ENCODE measurements around the gene UGGT2. TPM values are rescaled to one million over a fixed set of nuclear protein-coding genes. Genes with fewer than 3 reads are reported as not detected.
"Not testable (repeated sequence)": the region's sequence is repeated elsewhere in the genome, so short reads cannot be mapped to it uniquely, and the experiment has no call there.

The UGGT2 gene
- total RNA-seq, 2 experiments from 2014 or later, result 1.8 TPM; not detected in 1

DNA sequence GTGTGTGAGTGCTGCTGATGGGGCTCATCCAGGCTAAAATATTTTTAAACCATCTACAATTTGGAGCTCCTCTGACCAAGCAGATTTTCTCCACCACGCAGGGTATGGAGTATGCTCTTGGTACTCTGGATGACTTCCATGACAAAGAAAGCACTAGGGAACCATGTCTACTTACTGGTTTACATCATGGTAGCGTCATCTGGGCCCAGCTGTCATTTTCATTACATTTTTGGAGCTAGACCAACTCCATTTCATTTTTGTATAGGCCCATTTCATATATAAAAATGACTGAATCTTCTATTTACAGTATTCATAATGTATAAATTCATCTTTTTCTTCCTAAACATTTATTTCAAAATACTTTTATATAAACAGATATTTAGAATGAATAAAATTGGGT, 191.9 kb downstream of the UGGT2 start:
- Histone ChIP-seq H4K20me1 (ENCODE audit: insufficient read depth, low read length) (no peaks in the 10 kb centered on the region), H3K36me3 (ENCODE audit: insufficient read depth, low read length) (no peaks in the 10 kb centered on the region), H3K4me3 (ENCODE audit: low read depth, low read length, poor library complexity, severe bottlenecking) (no peak overlapping the region), H3K9me2 (ENCODE audit: insufficient read depth, low read length) (no peaks in the 10 kb centered on the region), H2AFZ (ENCODE audit: low read length) (no peak overlapping the region), H3K4me1 (ENCODE audit: insufficient read depth, low read length, poor library complexity, severe bottlenecking) (no peaks in the 10 kb centered on the region), H3K4me2 (ENCODE audit: low read length) (no peak overlapping the region), H3K27ac (ENCODE audit: low read depth, low read length, poor library complexity, severe bottlenecking) (no peak overlapping the region), H3K9me3 (ENCODE audit: low read length) (no peaks in the 10 kb centered on the region), H3K79me2 (ENCODE audit: insufficient read depth, low read depth, low read length) (no peaks in the 10 kb centered on the region)
- POLR2A ChIA-PET, result interaction anchor here (0.7 to 0.8 kb wide), 2 partner anchors 26 to 103 kb away, joined by 3 to 6 read pairs; no protein-coding TSS in a partner anchor
- TF ChIP-seq, protein P1, sequence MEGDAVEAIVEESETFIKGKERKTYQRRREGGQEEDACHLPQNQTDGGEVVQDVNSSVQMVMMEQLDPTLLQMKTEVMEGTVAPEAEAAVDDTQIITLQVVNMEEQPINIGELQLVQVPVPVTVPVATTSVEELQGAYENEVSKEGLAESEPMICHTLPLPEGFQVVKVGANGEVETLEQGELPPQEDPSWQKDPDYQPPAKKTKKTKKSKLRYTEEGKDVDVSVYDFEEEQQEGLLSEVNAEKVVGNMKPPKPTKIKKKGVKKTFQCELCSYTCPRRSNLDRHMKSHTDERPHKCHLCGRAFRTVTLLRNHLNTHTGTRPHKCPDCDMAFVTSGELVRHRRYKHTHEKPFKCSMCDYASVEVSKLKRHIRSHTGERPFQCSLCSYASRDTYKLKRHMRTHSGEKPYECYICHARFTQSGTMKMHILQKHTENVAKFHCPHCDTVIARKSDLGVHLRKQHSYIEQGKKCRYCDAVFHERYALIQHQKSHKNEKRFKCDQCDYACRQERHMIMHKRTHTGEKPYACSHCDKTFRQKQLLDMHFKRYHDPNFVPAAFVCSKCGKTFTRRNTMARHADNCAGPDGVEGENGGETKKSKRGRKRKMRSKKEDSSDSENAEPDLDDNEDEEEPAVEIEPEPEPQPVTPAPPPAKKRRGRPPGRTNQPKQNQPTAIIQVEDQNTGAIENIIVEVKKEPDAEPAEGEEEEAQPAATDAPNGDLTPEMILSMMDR (conservative IDR thresholded peaks at IDR 0.05; ENCODE audit: low read length), result no peak
- no peak for TF ChIP-seq EZH2phosphoT487 (IDR thresholded peaks at IDR 0.05; ENCODE audit: borderline replicate concordance, low read depth, low read length)
- intact Hi-C loops (cut with micrococcal nuclease; ENCODE audit: unreplicated experiment), result no loop called here
- no peak for DNase-seq (ENCODE audit: low spot score)
- BruUV-seq (replicated peaks), result no TSS peak
- CTCF ChIA-PET (ENCODE audit: unreplicated experiment), result no interaction called here

DNA sequence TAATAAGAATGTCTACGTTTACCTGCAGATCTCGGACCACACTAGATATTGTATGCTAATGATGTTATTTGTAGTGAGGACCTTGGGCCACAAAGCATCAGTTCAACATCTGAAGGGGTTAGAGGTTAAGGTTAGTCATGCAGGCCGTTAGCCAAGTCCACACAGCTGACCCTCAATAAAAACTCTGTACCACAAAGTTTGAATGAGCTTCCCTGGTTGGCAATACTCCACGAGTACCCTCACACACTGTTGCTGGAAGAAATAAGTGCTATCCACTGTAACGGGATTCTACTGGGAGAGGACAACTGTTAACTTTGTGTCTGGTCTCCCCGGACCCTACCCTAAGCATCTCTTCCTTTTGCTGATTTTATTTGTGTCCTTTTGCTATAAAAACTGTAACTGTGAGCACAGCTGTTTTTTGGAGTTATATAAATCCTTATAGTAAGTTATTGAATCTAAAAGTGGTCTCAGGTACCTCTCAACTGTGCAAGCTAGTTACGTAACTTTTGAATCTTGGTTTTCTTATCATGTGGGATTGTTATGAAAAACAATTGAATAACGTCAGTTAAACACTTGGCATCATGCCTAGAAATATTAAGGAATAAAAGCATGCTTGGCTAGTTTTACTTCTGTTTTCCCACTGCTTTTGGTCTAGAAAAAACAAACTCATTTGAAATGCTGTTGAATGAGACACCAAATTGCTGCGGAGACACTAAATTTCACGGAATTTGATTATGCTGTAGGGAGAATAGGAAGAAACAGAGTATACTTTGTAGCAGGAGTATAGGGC, 194.7 kb downstream of the UGGT2 start:
- no peak for TF ChIP-seq EZH2phosphoT487 (IDR thresholded peaks at IDR 0.05; ENCODE audit: borderline replicate concordance, low read depth, low read length)
- TF ChIP-seq, protein P1 (conservative IDR thresholded peaks at IDR 0.05; ENCODE audit: low read length), result no peak
- Histone ChIP-seq H3K4me3 (ENCODE audit: low read depth, low read length, poor library complexity, severe bottlenecking) (no peak overlapping the region), H3K4me2 (ENCODE audit: low read length) (no peak overlapping the region), H3K36me3 (ENCODE audit: insufficient read depth, low read length) (no peaks in the 10 kb centered on the region), H3K9me3 (ENCODE audit: low read length) (no peaks in the 10 kb centered on the region), H3K4me1 (ENCODE audit: insufficient read depth, low read length, poor library complexity, severe bottlenecking) (no peaks in the 10 kb centered on the region), H4K20me1 (ENCODE audit: insufficient read depth, low read length) (no peaks in the 10 kb centered on the region), H2AFZ (ENCODE audit: low read length) (no peak overlapping the region), H3K27ac (ENCODE audit: low read depth, low read length, poor library complexity, severe bottlenecking) (no peak overlapping the region), H3K9me2 (ENCODE audit: insufficient read depth, low read length) (no peaks in the 10 kb centered on the region), H3K79me2 (ENCODE audit: insufficient read depth, low read depth, low read length) (no peaks in the 10 kb centered on the region)
- ChIA-PET CTCF (ENCODE audit: unreplicated experiment) (no interaction called here), POLR2A (no interaction called here)
- no peak for DNase-seq (ENCODE audit: low spot score)
- intact Hi-C loops (cut with micrococcal nuclease; ENCODE audit: unreplicated experiment), result no loop called here
- no TSS peak for BruUV-seq (replicated peaks)

DNA sequence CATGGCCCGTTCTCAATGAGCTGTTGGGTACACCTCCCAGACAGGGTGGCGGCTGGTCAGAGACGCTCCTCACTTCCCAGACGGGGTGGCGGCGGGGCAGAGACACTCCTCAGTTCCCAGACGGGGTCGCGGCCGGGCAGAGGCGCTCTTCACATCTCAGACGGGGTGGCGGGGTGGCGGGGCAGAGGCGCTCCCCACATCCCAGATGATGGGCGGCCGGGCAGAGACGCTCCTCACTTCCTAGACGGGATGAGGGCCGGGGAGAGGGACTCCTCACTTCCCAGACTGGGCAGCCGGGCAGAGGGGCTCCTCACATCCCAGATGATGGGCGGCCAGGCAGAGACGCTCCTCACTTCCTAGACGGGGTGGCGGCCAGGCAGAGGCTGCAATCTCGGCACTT, 207.5 kb downstream of the UGGT2 start:
- H3K4me1 ChIP-seq (ENCODE audit: insufficient read depth, low read length, poor library complexity, severe bottlenecking); H3K27ac ChIP-seq (ENCODE audit: low read depth, low read length, poor library complexity, severe bottlenecking); H2AFZ ChIP-seq (ENCODE audit: low read length); POLR2A ChIA-PET; CTCF ChIA-PET (ENCODE audit: unreplicated experiment); H3K36me3 ChIP-seq (ENCODE audit: insufficient read depth, low read length); H4K20me1 ChIP-seq (ENCODE audit: insufficient read depth, low read length); H3K79me2 ChIP-seq (ENCODE audit: insufficient read depth, low read depth, low read length); H3K9me2 ChIP-seq (ENCODE audit: insufficient read depth, low read length); BruUV-seq (replicated peaks); H3K4me3 ChIP-seq (ENCODE audit: low read depth, low read length, poor library complexity, severe bottlenecking); H3K9me3 ChIP-seq (ENCODE audit: low read length); DNase-seq (ENCODE audit: low spot score); intact Hi-C loops (cut with micrococcal nuclease; ENCODE audit: unreplicated experiment); H3K4me2 ChIP-seq (ENCODE audit: low read length): not testable (repeated sequence)

All from OCI-LY7 (cell line).